ENCODE measurements around the gene SIRT6. TPM values are rescaled to one million over a fixed set of nuclear protein-coding genes. Genes with fewer than 3 reads are reported as not detected.

The SIRT6 gene
- total RNA-seq, 1 experiment from 2014 or later, result 33.2 TPM

- no TSS peak for BruUV-seq (replicated peaks)
- CTCF ChIA-PET, result interaction anchor here (0.6 to 0.7 kb wide), 4 partner anchors 11 to 227 kb away, joined by 3 to 5 read pairs (median 4); no protein-coding TSS in a partner anchor
Measured at GRCh38 chr19:4177146-4177545, 5.2 kb downstream of the SIRT6 start.

GRCh38 chr19:4175669-4175931 is 6.8 kb downstream of the SIRT6 start:
- BruUV-seq (replicated peaks), result no TSS peak
- no peak for DNase-seq (ENCODE audit: unreplicated experiment)
- H3K9me3 Mint-ChIP-seq (ENCODE audit: unreplicated experiment), result no peaks in the 10 kb centered on the region
- CTCF ChIA-PET, result interaction anchor here (0.7 kb wide), 1 partner anchor 10 kb away, joined by 3 read pairs; no protein-coding TSS in a partner anchor
- no peak overlapping the region for H3K27ac Mint-ChIP-seq (ENCODE audit: low read depth, unreplicated experiment)
- peaks cover 6% of the 10 kb centered on the region for H3K4me1 Mint-ChIP-seq (ENCODE audit: insufficient read depth, unreplicated experiment)
- POLR2A ChIA-PET, result no interaction called here
- TF ChIP-seq CTCF (IDR thresholded peaks at IDR 0.05; ENCODE audit: unreplicated experiment), result no peak
- H3K27me3 Mint-ChIP-seq (ENCODE audit: insufficient read depth, unreplicated experiment), result peaks cover 16% of the 10 kb centered on the region
- intact Hi-C loops (cut with micrococcal nuclease), result no loop called here
- peaks cover 21% of the 10 kb centered on the region for H3K36me3 Mint-ChIP-seq (ENCODE audit: insufficient read depth, unreplicated experiment)
- H3K4me3 Mint-ChIP-seq (ENCODE audit: unreplicated experiment), result no peak overlapping the region

More at GRCh38 chr19:4177146-4177545, 5.2 kb downstream of the SIRT6 start:
- H3K27ac Mint-ChIP-seq (ENCODE audit: low read depth, unreplicated experiment), result no peak overlapping the region
- intact Hi-C loops (cut with micrococcal nuclease), result no loop called here
- peaks cover 12% of the 10 kb centered on the region for H3K4me1 Mint-ChIP-seq (ENCODE audit: insufficient read depth, unreplicated experiment)
- H3K36me3 Mint-ChIP-seq (ENCODE audit: insufficient read depth, unreplicated experiment), result peaks cover 21% of the 10 kb centered on the region
- H3K27me3 Mint-ChIP-seq (ENCODE audit: insufficient read depth, unreplicated experiment), result peaks cover 9% of the 10 kb centered on the region
- POLR2A ChIA-PET, result no interaction called here
- no peak for TF ChIP-seq CTCF (IDR thresholded peaks at IDR 0.05; ENCODE audit: unreplicated experiment)
- no peaks in the 10 kb centered on the region for H3K9me3 Mint-ChIP-seq (ENCODE audit: unreplicated experiment)
- no peak overlapping the region for H3K4me3 Mint-ChIP-seq (ENCODE audit: unreplicated experiment)
- no peak for DNase-seq (ENCODE audit: unreplicated experiment)

- Mint-ChIP-seq H3K36me3 (ENCODE audit: insufficient read depth, unreplicated experiment) (peaks cover 18% of the 10 kb centered on the region), H3K4me3 (ENCODE audit: unreplicated experiment) (no peak overlapping the region), H3K27ac (ENCODE audit: low read depth, unreplicated experiment) (no peak overlapping the region), H3K4me1 (ENCODE audit: insufficient read depth, unreplicated experiment) (peaks cover 6% of the 10 kb centered on the region), H3K27me3 (ENCODE audit: insufficient read depth, unreplicated experiment) (peaks cover 16% of the 10 kb centered on the region), H3K9me3 (ENCODE audit: unreplicated experiment) (no peaks in the 10 kb centered on the region)
- ChIA-PET CTCF (interaction anchor here (0.7 kb wide), 1 partner anchor 9 kb away, joined by 3 read pairs; no protein-coding TSS in a partner anchor), POLR2A (no interaction called here)
- no TSS peak for BruUV-seq (replicated peaks)
- TF ChIP-seq CTCF (IDR thresholded peaks at IDR 0.05; ENCODE audit: unreplicated experiment), result no peak
- no peak for DNase-seq (ENCODE audit: unreplicated experiment)
- intact Hi-C loops (cut with micrococcal nuclease), result no loop called here
Measured at GRCh38 chr19:4174895-4175668, 7.3 kb downstream of the SIRT6 start.

DNA sequence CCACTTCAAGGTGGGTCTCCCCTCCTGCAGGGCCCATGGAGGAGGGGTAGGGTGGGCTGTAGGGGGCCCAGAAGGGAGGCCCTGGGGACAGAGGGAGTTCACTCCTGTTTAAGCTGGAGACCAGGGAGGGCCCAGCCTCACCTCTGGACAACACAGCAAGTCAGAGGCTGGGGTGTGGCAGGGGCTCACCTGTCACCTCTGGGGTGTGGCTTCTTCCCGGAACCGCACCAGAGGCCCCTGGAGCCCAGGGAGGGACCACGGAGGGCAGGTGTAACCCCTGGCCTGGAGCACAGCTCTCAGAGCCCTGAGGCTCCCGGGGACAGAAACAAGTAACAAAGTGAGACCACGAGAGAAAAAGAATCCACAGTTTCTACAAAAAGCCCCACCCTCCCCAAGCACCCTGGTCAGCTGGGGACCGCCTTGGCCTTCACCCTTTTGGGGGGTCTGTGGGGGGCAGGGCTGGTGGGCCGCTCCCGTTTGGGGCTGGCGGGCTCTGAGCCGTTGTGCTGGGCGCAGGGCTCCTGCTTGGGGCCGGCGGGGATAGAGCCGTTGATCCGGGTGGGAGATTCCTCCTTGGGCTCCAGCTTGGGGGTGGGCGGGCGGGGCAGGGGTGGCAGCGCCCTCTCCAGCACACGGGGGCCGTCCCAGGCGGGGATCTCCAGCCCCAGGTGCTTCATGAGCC is 8.0 kb downstream of the SIRT6 start:
- Mint-ChIP-seq H3K27me3 (ENCODE audit: insufficient read depth, unreplicated experiment) (peaks cover 16% of the 10 kb centered on the region), H3K4me1 (ENCODE audit: insufficient read depth, unreplicated experiment) (peaks cover 4% of the 10 kb centered on the region), H3K36me3 (ENCODE audit: insufficient read depth, unreplicated experiment) (peaks cover 12% of the 10 kb centered on the region), H3K9me3 (ENCODE audit: unreplicated experiment) (no peaks in the 10 kb centered on the region), H3K4me3 (ENCODE audit: unreplicated experiment) (no peak overlapping the region), H3K27ac (ENCODE audit: low read depth, unreplicated experiment) (no peak overlapping the region)
- ChIA-PET POLR2A (interaction anchor here (0.6 kb wide), 1 partner anchor 9 kb away, joined by 3 read pairs; no protein-coding TSS in a partner anchor), CTCF (no interaction called here)
- no TSS peak for BruUV-seq (replicated peaks)
- no peak for TF ChIP-seq CTCF (IDR thresholded peaks at IDR 0.05; ENCODE audit: unreplicated experiment)
- intact Hi-C loops (cut with micrococcal nuclease), result no loop called here
- no peak for DNase-seq (ENCODE audit: unreplicated experiment)

All from MCF 10A (cell line).